HG03442 (cell line): Measurements from ENCODE around the gene RFFL.

ENCODE experiments used
- ATAC-seq: cut with Tn5 transposase; IDR thresholded peaks from one replicate; pipeline ENCODE4 v1.9.1; 2021; ENCODE audit warnings: mild to moderate bottlenecking, moderate library complexity; ENCODE audit not compliant: unreplicated experiment

Gene RFFL

DNA sequence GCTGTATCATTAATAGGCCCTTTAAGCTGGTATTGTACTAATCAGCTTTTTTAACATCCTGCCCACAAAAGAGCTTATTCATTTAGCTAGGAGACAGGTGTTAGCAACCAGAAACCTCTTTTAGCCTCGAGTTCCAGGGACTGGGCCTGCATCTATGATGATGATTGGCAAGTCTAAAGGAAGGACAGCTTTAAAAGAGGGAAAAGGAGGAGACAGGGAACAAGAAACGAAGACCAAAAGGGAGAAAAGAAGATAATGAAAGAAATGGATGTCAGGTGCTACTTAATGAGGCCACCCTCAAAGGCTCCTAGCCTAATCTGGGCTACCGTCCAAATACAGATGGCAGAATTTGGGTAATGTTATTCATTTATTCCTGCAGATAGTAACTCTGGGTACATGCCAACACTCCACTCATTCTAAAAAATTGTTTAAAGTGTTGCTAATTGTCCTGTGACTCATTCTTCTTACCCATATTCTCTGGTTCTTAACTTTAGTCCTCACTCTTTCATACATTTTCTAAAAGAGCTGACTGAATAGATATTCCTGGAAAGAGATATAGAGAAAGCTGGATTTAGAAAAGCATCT, 18.7 kb upstream of the RFFL start:
- ATAC-seq: no peak

DNA sequence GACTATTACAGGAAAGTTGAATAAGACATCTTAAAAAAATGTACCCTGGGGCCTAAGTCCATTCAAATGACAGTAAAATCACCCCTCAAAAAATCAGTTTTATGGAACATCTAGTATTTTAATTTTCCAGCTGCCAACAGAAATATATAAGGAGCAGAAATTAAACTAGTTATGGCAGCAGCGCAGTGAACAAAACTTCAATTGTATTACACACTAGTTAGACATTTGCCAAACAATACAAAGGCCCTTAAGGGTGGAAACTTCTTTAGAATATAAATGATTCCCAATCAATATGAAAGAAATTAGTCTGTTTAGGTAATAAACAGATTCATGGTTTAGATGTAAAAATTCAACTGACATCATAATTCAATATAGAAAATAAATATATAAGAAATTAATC, 18.1 kb upstream of the RFFL start:
- no peak for ATAC-seq

DNA sequence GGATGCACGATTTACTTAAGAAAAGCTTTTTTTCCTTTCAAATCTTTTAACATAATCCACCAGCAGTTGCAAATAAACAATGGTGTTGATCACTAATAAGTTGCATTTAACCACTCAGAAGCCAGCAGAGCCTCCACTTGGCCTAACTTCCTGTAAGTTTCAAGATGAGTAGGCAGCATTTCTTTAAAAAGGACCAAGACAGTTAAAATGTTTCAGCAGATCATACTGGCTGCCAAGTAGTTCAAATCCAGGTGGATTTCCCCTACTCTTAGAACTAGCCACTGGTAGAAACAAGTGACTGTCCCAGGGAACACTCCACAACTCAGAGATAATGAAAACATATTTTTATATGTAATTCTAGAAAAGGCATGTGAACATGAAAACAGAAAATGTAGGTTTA, 17.0 kb upstream of the RFFL start:
- ATAC-seq: peak; percentile 54

DNA sequence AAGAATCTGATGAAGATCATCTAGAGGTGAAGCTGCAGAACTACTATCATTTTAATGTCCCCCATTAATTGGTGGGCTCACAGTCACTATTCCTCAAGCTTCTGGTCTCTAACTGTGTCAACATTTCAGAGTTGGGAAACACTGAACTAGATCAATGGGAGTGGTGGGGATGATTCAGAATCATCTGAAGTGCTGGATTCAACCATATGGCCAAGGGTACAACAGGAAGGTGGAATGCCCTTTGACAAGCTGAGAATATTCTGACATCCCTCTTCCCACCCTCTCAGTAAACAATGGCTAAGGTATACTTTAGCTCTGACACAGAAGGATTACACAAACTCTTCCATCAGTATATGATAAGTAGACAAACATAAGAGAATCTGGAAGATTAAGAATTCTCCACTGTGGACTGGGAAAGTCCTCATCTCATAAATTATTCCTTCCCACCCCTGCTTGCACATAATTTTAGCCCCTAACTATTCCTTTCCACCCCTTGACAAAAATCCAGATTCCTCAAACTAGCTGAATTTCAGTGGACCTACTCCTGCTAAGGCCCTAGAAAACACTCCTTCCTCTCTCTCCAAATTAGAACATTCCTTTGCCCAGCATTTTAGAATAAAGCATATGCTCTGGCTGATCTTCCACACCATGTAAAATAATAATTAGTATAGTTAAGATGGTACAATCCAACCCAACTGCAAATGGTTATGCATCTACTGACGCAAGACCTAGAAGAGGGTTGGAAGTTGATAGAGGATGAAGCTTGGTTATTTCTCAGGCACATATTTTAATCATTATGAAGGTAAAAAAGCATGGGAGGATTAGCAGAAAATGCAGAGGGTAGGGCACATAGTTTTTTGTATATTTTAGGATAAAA, 16.3 kb upstream of the RFFL start:
- no peak for ATAC-seq

DNA sequence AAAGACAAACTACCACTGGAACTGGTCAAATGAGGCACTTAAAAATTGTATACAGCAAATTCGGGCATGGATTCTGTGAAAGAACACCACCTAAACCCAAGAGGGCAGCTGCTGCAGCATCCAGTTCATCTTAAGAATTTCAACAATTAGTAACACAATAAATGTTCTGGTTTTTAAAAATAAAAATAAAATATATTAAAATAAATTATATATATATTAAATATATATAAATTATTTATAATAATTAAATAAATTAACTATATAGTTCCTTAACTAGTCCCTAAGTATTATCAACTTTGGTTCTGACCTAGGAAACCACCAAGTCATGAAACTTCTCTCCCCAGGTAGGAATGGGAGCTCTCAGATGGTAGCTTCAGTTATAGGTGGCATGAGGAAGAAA, 13.4 kb upstream of the RFFL start:
- ATAC-seq: no peak

DNA sequence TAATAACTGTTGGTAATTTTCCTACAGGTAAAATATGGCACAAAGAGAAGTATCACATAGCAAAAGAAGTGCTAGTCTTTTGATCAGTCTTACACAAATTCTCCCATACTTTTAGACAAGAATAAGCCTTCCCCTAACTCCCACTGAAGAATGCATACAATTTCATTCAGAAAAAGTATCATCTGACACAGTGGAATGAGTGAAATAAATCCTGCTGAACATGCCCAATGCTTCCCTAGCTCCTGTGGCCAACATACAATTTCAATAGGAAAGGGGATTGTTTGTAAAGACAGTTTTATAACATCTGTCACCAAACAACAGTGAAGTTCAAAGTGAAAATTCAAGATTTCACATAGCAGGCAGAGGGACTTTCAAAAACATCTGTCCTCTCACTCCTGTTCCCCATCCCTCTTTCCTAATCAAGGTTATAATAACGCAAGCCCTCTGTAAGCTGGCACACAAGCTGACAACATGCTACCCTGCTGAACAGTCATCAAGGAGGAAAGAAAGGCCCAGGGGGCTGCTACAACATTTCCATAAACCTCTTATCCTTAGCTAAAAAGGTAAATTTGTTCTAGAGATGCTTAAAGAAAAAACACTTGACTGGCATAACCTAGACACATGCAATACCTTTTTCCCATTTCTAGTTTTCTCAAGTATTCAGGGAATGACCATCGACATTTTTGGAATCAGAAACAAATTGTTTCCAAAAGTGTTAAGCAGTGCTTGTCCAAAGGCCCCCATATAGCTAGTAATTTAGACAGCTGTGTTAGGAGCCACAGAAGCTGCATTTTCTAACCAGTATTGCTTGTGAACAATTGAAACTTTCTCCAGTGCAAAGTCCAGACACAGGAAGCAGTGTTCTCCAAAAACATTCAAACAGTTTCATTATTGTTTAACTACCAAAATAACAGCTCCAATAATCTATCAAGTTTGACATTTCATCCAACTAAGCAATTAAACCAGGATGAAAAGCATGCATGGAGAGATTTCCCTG, 11.5 kb upstream of the RFFL start:
- ATAC-seq: no peak

DNA sequence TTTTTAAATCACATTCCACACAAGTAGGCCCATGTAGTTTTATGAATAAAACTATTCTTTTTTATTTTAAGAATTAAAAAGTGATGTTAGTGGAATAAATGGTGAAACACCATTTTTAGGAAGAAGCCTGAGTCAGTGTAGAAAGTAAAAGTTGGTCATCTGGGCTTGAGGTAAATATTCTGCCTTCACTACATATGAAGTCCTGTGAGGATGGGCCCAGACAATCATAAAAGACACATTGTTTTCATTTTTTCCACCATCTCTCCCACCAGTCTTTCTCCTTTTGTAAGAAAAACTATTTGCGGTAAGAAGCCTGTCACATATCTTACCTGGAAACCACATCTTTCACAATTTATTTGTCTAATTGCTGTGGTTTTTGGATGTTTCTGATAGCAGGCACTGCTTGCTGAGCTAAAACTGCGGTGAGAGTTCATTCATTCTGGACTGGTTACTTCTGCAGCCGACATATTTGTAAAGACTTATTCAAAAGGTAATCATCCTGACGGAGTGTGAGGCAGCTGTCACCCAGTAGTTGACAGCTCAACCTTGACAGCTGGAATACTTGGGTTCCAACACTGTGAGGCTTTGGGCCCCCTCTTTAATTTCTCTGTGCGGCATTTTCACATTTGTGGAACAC, 10.6 kb upstream of the RFFL start:
- ATAC-seq: no peak

DNA sequence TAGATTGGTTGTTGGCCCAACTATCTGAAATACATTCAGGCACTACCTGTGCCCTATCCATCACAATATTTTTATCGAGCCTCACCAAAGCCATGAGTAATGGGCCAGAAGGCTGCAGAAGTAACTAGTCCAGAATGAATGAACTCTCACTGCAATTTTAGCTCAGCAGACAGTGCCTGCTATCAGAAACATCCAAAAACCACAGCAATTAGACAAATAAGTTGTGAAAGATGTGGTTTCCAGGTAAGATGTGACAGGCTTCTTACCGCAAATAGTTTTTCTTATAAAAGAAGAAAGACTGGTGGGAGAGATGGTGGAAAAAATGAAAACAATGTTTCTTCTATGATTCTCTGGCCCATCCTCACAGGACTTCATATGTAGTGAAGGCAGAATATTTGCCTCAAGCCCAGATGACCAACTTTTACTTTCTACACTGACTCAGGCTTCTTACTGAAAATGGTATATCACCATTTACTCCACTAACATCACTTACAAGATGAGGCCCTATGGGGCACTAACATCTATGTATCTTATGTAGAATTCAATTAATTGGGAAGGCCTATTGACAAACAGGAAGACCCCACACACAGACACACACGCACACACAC, 9.8 kb upstream of the RFFL start:
- ATAC-seq: no peak

DNA sequence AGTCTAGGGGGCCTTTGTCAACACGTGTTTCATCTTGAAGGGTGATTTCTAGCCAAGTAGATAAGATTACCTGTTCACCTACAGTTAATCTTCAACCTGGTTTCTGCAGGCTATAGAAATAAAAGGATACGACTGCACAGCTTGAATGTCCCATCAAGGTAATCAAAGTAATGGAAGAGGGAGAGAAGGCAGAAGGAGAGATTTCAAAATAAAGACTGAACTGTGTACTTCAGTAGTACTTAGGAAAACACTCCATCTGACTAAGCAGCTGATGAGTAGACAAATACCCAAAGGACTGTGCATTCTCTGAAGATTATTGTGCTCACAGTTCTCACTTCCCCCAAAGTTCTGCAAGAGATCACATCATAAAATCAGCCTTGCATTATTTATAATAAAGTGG, 5.8 kb upstream of the RFFL start:
- ATAC-seq: no peak

DNA sequence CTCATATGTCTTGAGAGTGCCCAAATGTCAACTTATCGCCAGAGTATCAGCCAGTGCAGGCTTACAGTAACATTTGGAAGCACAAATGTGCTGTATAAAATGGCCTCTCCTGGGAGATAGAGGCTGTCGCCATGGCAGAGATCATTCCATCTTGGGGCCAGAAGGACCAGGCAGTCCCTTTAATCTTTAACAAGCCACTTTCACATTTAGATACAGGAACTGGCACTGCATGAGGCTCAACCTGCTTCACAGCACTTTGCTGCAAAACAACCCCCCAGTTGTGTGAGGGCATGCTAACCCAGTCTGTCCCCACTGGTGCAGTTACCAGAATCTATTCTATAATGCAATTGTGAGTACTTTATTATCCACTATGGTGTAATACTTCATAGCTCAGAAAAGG, 4.7 kb upstream of the RFFL start:
- no peak for ATAC-seq

DNA sequence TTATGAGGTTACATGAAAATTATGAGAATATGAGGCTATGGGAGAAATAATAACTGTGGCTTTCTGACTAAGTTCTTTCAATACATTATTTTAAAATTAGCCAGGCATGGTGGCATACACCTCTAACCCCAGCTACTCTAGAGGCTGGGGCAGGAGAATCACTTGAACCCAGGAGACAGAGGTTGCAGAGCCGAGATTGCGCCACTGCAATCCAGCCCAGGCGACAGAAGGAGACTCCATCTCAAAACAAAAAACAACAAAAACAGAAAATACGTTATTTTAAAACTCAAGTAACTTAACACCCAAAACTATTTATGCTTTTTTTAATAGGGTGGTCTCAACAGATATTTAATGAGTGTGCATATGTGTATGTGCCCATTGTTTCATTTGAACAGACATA, 2.4 kb upstream of the RFFL start:
- ATAC-seq: no peak

DNA sequence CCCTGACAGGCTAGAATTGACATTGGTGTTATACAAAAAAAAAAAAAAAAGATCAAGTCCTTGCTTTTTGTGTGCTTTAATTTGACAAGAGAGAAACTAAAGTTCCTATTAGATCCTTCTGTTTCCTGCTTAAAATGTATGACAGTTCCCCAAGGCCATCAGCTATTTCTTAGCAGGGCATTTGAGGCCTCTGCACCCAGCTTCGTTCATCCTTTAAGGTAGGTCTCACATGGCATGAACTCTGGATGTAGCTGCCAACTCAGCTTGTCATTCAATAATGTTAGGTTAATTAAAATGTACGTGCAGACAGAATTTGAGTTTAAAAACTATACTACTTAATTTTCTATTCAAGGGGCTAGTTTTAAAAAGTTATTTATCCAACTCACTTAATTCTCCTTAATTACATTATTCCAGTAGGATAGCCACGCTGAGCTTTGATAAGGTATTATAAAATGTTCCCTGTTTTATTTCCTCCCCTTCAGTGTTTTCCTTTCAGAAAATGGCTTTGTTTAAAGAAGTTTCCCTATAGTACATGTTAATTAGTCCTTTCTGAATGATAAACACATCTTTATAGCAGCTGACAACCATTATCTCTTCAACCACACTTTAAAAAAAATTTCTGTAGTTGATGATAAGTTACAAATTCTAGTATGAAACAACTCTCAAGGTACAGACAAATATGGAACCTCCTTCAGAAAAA, 1.2 kb upstream of the RFFL start:
- no peak for ATAC-seq

DNA sequence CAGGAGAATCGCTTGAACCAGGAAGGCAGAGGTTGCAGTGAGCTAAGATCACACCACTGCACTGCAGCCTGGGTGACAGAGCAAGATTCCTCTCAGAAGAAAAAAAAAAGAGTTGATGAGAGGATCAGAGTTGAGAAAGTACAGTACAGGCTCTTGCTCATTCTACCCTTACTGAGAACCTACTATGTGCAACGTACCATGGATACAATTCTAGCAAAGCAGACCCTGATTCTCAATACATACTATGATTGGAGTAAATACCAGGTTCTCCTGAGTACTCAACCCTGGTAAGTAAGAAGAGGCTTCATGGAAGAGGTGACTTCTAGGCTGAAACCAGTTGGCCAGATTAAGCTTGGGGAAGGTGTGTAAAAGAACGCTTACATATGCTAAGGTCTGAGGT, 1.2 kb downstream of the RFFL start:
- ATAC-seq: no peak

DNA sequence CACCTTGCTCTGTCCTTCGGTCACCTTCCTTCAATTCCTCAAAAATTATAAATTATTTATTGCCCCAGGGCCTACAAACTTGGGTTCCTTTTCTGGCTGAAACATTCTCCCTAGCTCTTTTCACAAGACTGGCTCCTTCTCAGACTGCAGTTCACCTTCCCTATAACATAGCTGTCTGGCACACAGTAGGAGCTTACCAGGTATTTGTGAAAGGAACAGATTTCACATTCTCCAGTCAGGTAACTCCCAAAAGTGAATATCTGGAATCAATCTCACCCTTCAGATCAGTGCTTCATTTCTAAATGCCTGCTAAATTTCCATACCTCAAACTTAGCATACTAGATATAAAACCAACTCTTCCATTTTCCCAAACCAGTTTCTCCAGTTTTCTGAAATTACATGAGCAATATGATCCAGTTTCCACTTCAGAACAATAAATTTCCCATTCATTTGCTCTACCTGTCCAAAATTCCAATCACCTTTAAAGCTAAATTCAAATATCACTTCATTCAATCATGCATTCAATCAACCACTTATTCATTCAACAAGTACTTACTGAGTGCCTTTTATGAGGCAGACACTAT, 6.1 kb downstream of the RFFL start:
- no peak for ATAC-seq

DNA sequence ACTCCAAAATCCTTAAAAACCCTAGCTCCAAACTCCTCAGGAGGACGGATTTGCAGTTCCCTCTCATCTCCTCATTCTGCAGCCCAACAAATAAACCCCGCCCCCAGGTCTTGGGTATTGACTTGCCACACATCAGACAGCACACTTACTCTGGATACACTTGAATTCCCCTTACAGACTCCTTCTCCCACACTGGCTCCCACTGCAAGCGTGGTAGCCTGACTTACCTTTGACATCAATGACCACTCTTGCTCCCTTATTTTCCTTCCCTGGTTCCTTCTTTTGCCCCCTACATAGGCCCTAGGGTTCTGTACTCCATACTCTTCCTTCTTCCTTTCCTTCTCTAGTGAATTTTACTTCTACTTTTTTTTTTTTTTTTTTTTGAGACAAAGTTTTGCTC, 7.5 kb downstream of the RFFL start:
- ATAC-seq: no peak

DNA sequence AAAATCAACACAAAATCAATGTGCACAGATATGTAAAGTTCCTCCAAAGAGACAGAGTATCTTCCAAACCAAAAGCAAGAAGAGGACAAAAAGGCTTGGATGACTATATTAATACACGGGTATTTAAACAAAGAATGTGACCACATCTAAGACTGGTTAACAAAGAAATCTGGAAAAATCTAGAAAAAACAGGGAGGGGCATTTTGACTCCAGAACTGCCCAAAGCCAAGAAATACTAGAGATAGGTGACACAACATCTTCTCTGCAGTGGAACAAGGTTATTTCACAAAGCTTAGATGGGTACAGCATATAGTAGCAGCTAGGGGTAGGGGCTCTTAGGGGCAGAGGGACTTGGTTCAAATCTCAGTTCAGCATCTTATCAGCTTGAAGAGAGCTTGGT, 10.3 kb downstream of the RFFL start:
- no peak for ATAC-seq

DNA sequence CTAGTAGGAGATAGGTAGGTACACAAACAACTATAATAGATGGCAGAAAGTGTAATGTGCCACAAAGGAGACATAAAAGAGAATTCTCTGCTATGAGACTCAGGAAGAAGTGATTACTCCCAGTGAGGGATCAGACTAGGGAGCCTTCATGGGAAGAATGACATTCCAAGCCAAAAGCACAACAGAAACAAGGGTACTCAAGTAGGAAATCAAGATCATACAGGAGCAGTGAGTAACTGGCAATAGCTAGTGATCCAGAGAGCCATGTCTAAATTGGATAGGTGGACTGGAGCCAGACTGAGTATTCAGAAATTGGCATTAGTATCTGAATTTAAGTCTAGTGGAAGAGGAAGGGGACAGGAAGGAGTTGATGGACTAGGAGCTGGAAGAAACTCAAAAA, 10.7 kb downstream of the RFFL start:
- ATAC-seq: no peak

DNA sequence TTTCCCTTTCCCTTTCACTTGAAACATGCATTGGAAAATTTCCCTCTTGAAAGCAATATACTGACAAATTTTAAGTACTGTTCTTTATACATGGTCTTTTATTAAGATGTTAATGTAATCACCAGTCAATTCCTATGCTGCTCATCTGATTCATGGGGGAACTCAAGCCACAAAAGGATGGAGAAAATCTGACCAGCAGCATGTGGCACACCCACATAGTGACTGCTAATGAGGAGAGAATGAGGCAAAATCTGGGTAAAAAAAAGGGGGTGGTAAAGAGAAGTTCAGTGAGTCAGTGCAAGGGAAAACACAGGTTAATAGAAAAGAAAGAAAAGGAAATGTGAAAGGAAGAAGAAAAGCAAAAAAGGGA, 11.3 kb downstream of the RFFL start:
- ATAC-seq: no peak

DNA sequence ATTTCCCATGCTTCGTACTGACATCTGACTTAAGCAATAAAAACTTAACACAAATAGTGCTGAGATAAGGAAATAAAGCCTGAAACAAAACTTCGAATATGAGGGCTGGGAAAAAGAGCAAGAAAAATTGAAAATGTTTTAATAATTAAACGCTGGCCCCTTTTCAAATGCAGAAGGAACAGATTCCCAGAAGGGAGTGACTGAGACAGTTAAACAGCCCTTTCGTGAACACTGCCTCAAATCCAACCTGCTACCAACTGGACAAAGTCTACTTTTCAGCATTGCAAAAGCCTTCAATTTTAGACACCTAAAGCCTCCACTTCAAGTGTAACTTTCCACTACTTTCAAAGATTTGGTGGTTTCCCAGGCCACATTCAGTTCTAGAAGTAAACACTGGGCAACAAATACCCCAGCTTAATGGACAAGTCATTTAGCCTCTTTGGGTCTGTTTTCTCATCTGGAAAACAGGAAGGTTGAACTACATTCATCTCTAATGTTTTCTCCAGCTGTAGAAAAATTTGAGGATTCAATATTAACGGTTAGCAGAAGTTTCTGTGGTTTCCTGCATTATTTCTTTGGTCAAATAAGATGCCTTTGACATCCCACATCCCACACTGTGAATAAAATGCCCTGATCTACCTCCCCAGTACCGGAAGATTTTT, 11.8 kb downstream of the RFFL start:
- ATAC-seq: no peak
